H1 (cell line): Measurements from ENCODE around the gene ATP8B3. TPM values are rescaled to one million over a fixed set of nuclear protein-coding genes. Genes with fewer than 3 reads are reported as not detected.
"Not testable (repeated sequence)": the region's sequence is repeated elsewhere in the genome, so short reads cannot be mapped to it uniquely, and the experiment has no call there.

Experiments
- CTCF ChIA-PET: fragments of 300-600 bp; sonication (Branson Sonifier 250); formaldehyde crosslinking; loops from one replicate; lab custom pipeline; 2021; ENCODE audit not compliant: partially characterized antibody; lab: Charles Lee
- POLR2A ChIA-PET: fragments of 300-600 bp; sonication (Branson Sonifier 250); formaldehyde crosslinking; loops from one replicate; lab custom pipeline; 2021; ENCODE audit warnings: inconsistent platforms; ENCODE audit not compliant: partially characterized antibody; lab: Charles Lee
- DNase-seq, 2 experiments: peaks; one replicate each; pipeline versions ENCODE4 v3.0.0 to v3.0.0-alpha.2; 2010 to 2022; ENCODE audit warnings: low spot score in 2 of 2, low read depth in 1 of 2, mixed read lengths in 1 of 2
- FAIRE-seq: peaks from 2 replicates; lab custom pipeline; 2011; peaks lifted over from hg19 to GRCh38; lab: Jason Lieb, UNC
- H2AFZ ChIP-seq: 2 replicates; pipeline ENCODE4 v1.8.1; 2012; ENCODE audit warnings: low read length, inconsistent platforms
- H2AK5ac ChIP-seq: 2 replicates; pipeline ENCODE4 v1.6.1; 2013; ENCODE audit warnings: low read depth, low read length
- H2BK120ac ChIP-seq: replicated peaks from 2 replicates; pipeline ENCODE3; 2013; ENCODE audit warnings: low read depth, low read length, inconsistent platforms
- H2BK12ac ChIP-seq: 2 replicates; pipeline ENCODE4 v1.6.1; 2013; ENCODE audit warnings: low read depth, low read length
- H2BK15ac ChIP-seq: 2 replicates; pipeline ENCODE4 v1.6.1; 2013; ENCODE audit warnings: low read length
- H2BK20ac ChIP-seq: 2 replicates; pipeline ENCODE4 v1.6.1; 2013; ENCODE audit warnings: low read length
- H2BK5ac ChIP-seq: 2 replicates; pipeline ENCODE4 v1.6.1; 2013; ENCODE audit warnings: low read depth, low read length
- H3K14ac ChIP-seq: 2 replicates; pipeline ENCODE4 v1.6.1; 2013; ENCODE audit warnings: inconsistent platforms; ENCODE audit not compliant: insufficient read length
- H3K18ac ChIP-seq: 2 replicates; pipeline ENCODE4 v1.6.1; 2013; ENCODE audit warnings: low read length; ENCODE audit errors: extremely low read depth
- H3K23ac ChIP-seq: 2 replicates; pipeline ENCODE4 v1.6.1; 2013; ENCODE audit warnings: inconsistent platforms; ENCODE audit not compliant: insufficient read length
- H3K23me2 ChIP-seq: 2 replicates; pipeline ENCODE4 v1.6.1; 2013; ENCODE audit warnings: low read depth, low read length
- H3K27ac ChIP-seq: 2 replicates; pipeline ENCODE4 v1.6.1; 2011; ENCODE audit warnings: low read depth, low read length, inconsistent platforms
- H3K27me3 ChIP-seq, 4 experiments: replicated peaks in 1 of 4; 1 replicate in 1 of 4; 2 replicates in 3 of 4; pipeline versions ENCODE4 v1.6.1 to v1.8.1; 2011 to 2013; ENCODE audit warnings: low read length in 3 of 4, mild to moderate bottlenecking in 3 of 4, inconsistent platforms in 2 of 4, mixed read lengths in 2 of 4, moderate library complexity in 1 of 4; ENCODE audit not compliant: control insufficient read depth in 3 of 4, insufficient read depth in 3 of 4; ENCODE audit errors: extremely low read depth in 1 of 4
- H3K36me3 ChIP-seq, 4 experiments: 2 replicates each; pipeline versions ENCODE4 v1.6.1 to v1.8.1; 2011 to 2013; ENCODE audit warnings: mild to moderate bottlenecking in 4 of 4, low read length in 3 of 4, moderate library complexity in 2 of 4, control low read depth in 1 of 4, inconsistent platforms in 1 of 4; ENCODE audit not compliant: insufficient read depth in 4 of 4, control insufficient read depth in 2 of 4
- H3K4ac ChIP-seq: replicated peaks from 2 replicates; pipeline ENCODE3; 2013; ENCODE audit warnings: low read length, low read depth, mixed read lengths, inconsistent platforms; ENCODE audit not compliant: insufficient read length
- H3K4me1 ChIP-seq, 4 experiments: replicated peaks in 1 of 4; 1 replicate in 1 of 4; 2 replicates in 3 of 4; pipeline versions ENCODE4 v1.6.1 to v1.8.1; 2011 to 2013; ENCODE audit warnings: low read length in 3 of 4, inconsistent platforms in 2 of 4, mixed read lengths in 1 of 4; ENCODE audit not compliant: insufficient read depth in 4 of 4, control insufficient read depth in 3 of 4
- H3K4me2 ChIP-seq, 2 experiments: 2 replicates each; pipeline versions ENCODE4 v1.6.1 to v1.8.1; 2011 to 2013; ENCODE audit warnings: low read depth in 2 of 2, low read length in 2 of 2, control low read depth in 1 of 2, inconsistent platforms in 1 of 2, mild to moderate bottlenecking in 1 of 2; ENCODE audit not compliant: insufficient read depth in 1 of 2
- H3K4me3 ChIP-seq, 4 experiments: fragments of 200-600, 300-600 bp in 1 of 4; sonication (generic), shearing (Covaris generic), sonication (Bioruptor Twin) in 1 of 4; 2 replicates each; pipeline versions ENCODE4 v1.5.1 to v1.8.1; 2011 to 2016; ENCODE audit warnings: low read length in 4 of 4, low read depth in 3 of 4, control low read depth in 2 of 4, inconsistent platforms in 2 of 4, mild to moderate bottlenecking in 2 of 4, mixed read lengths in 1 of 4, moderate library complexity in 1 of 4; ENCODE audit not compliant: insufficient read depth in 2 of 4; ENCODE audit errors: extremely low read depth in 1 of 4
- H3K56ac ChIP-seq: replicated peaks from 2 replicates; pipeline ENCODE3; 2013; ENCODE audit warnings: low read depth, mild to moderate bottlenecking, mixed read lengths, low read length, inconsistent platforms; ENCODE audit not compliant: insufficient read length
- H3K79me1 ChIP-seq: 2 replicates; pipeline ENCODE4 v1.6.1; 2013; ENCODE audit warnings: low read depth, low read length, control low read depth
- H3K79me2 ChIP-seq, 2 experiments: 2 replicates each; pipeline versions ENCODE4 v1.6.1 to v1.8.1; 2012 to 2013; ENCODE audit warnings: low read length in 2 of 2, mild to moderate bottlenecking in 2 of 2, inconsistent platforms in 1 of 2; ENCODE audit not compliant: insufficient read depth in 2 of 2, control insufficient read depth in 1 of 2
- H3K9ac ChIP-seq, 4 experiments: replicated peaks in 1 of 4; 1 replicate in 1 of 4; 2 replicates in 3 of 4; pipeline versions ENCODE4 v1.6.1 to v1.8.1; 2011 to 2013; ENCODE audit warnings: low read depth in 3 of 4, low read length in 3 of 4, control low read depth in 2 of 4, mild to moderate bottlenecking in 2 of 4, moderate library complexity in 2 of 4, inconsistent platforms in 1 of 4; ENCODE audit errors: extremely low read depth in 1 of 4
- H3K9me3 ChIP-seq, 2 experiments: 2 replicates each; pipeline versions ENCODE4 v1.6.1 to v1.8.1; 2012 to 2013; ENCODE audit warnings: mild to moderate bottlenecking in 2 of 2, moderate library complexity in 2 of 2, control low read depth in 1 of 2, inconsistent platforms in 1 of 2, low read depth in 1 of 2, low read length in 1 of 2, mixed read lengths in 1 of 2; ENCODE audit not compliant: insufficient read depth in 2 of 2
- H4K20me1 ChIP-seq, 2 experiments: replicated peaks in 1 of 2; 2 replicates each; pipeline versions ENCODE3 to v1.8.1; 2011 to 2013; ENCODE audit warnings: inconsistent platforms in 2 of 2, low read length in 2 of 2, mild to moderate bottlenecking in 1 of 2; ENCODE audit not compliant: insufficient read depth in 2 of 2, control insufficient read depth in 1 of 2
- H4K5ac ChIP-seq: 2 replicates; pipeline ENCODE4 v1.6.1; 2013; ENCODE audit warnings: low read length, low read depth, mixed read lengths, inconsistent platforms; ENCODE audit not compliant: insufficient read length
- H4K8ac ChIP-seq: 2 replicates; pipeline ENCODE4 v1.8.0; 2013; ENCODE audit warnings: mild to moderate bottlenecking, moderate library complexity, low read length, inconsistent platforms; ENCODE audit not compliant: insufficient read depth; ENCODE audit errors: extremely low read depth
- H4K91ac ChIP-seq: replicated peaks from 2 replicates; pipeline ENCODE3; 2013; ENCODE audit warnings: low read length, mixed read lengths, inconsistent platforms; ENCODE audit not compliant: insufficient read length
- EZH2 ChIP-seq: fragments of 200-600 bp; sonication (generic); IDR thresholded peaks from 2 replicates; pipeline ENCODE4 v1.7.1; 2012; ENCODE audit warnings: low read depth, mild to moderate bottlenecking, moderate library complexity, low read length, inconsistent platforms; ENCODE audit not compliant: severe bottlenecking
- WGBS, 2 experiments: shearing (Covaris generic) in 1 of 2; methylation state at CpG; one replicate each; pipeline versions ENCODE4 v1.1.6 to v1.1.7; 2013 to 2015; ENCODE audit warnings: low lambda C conversion rate in 2 of 2, mixed read lengths in 2 of 2, inconsistent platforms in 1 of 2, low coverage in 1 of 2, missing lambda C conversion rate in 1 of 2; ENCODE audit not compliant: insufficient replicate concordance in 2 of 2, insufficient coverage in 1 of 2, insufficient read length in 1 of 2; ENCODE audit errors: extremely low coverage in 1 of 2, missing lambda C conversion rate in 1 of 2; 5-methylcytosine and 5-hydroxymethylcytosine counted together
- polyA plus RNA-seq, 7 experiments: library from polyadenylated mRNA; depleted of rRNA in 3 of 7; stranded (reverse) in 5 of 7; unstranded in 2 of 7; fragments of >200 nt in 5 of 7; fragments of 200-250 nt in 2 of 7; gene quantifications; 1 replicate in 5 of 7; 2 replicates in 1 of 7; 4 replicates in 1 of 7; pipeline versions ENCODE4 v1.2.1 to v1.2.3, GENCODE V29; 2011 to 2013; ENCODE audit warnings: missing spikeins in 2 of 7, mixed read lengths in 2 of 7
- total RNA-seq: library from RNA; stranded (reverse); fragmentation: NEBNext Ultra II Directional; extraction: Animal tissue kit (Norgen Biotek cat#: 25700); gene quantifications from 2 replicates; pipeline ENCODE4 v1.2.1, GENCODE V29; 2021

The ATP8B3 gene
- total and polyA plus RNA-seq, 2 of the 8 experiments (the other 6 are each of a cell fraction or from before 2014, with no cell fraction given), result 4.1 to 9.3 TPM

DNA sequence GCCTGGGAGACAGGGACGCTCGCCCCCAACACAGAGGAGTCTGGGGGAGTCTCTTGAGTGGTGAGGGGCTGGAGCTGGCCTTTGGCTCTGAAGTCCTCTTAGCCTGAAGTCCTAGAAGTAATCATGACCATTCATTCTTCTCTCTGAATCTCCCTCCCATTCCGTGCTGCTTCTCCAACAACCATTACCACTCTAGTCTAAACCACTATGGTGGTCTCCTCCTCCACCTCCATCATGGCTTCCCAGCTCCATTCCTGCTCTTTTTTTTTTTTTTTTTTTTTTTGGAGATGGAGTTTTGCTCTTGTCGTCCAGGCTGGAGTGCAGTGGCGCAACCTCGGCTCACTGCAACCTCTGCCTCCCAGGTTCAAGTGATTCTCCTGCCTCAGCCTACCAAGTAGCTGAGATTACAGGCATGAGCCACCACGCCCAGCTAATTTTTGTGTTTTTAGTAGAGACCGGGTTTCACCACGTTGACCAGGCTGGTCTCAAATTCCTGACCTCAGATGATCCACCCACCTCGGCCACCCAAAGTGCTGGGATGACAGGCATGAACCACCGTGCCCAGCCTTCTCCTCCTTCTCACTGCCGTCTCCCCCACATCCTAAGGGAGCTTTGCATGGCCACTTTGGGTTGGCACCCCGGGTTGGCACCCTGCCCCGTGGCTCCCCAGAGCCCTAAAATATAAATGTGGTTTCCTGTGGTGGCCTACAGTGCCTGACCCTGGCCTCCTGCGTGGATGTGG, 51.1 kb downstream of the ATP8B3 start:
- peaks cover 13 to 43% of the 10 kb centered on the region in 2 experiments for H4K20me1 ChIP-seq
- ChIA-PET POLR2A (interaction anchor here (1.1 to 3.4 kb wide), 4 partner anchors 10 to 92 kb away, joined by 3 to 21 read pairs (median 5); no protein-coding TSS in a partner anchor), CTCF (interaction anchor here (0.5 to 3.7 kb wide), 11 partner anchors 9 to 790 kb away, joined by 3 to 22 read pairs (median 4); no protein-coding TSS in a partner anchor)
- not testable (repeated sequence) for H2BK120ac ChIP-seq, H3K23me2 ChIP-seq, H4K5ac ChIP-seq, H3K79me1 ChIP-seq, H3K9ac ChIP-seq, H3K9me3 ChIP-seq, H2BK5ac ChIP-seq, H3K18ac ChIP-seq, H3K79me2 ChIP-seq, H3K27ac ChIP-seq, H4K91ac ChIP-seq, H3K36me3 ChIP-seq, H3K23ac ChIP-seq, H2AK5ac ChIP-seq, H2BK12ac ChIP-seq, H3K4me3 ChIP-seq, H2BK15ac ChIP-seq, FAIRE-seq, H3K4me2 ChIP-seq, H3K4ac ChIP-seq, H3K14ac ChIP-seq, H4K8ac ChIP-seq, H2AFZ ChIP-seq, DNase-seq, H3K56ac ChIP-seq
- 23% methylated on average over 12 of the region's 15 CpGs; no CpG with 5 or more reads in 1 of the 2 experiments for WGBS, 2 experiments
- TF ChIP-seq EZH2, result peak; percentile 10
- H3K4me1 ChIP-seq, result peaks cover 0 to 20% (median 9%) of the 10 kb centered on the region in 4 experiments; a peak in 5 of 7 replicates
- peaks cover 98 to 100% (median 100%) of the 10 kb centered on the region in 4 experiments for H3K27me3 ChIP-seq
- H2BK20ac ChIP-seq, result 0 out of 2 replicates have a peak overlapping the region, but pooled peaks have one; percentile 32
